HG03097 (cell line): ENCODE results near the gene PCDHA8.
"Not testable (repeated sequence)": the region's sequence is repeated elsewhere in the genome, so short reads cannot be mapped to it uniquely, and the experiment has no call there.

ENCODE experiments used
- ATAC-seq: cut with Tn5 transposase; IDR thresholded peaks from one replicate; pipeline ENCODE4 v1.9.1; 2021; ENCODE audit not compliant: unreplicated experiment, low FRiP score

PCDHA8 gene

GRCh38 chr5:140870221-140871201 is 29.5 kb downstream of the PCDHA8 start:
- no peak for ATAC-seq

GRCh38 chr5:140875085-140876065 is 34.4 kb downstream of the PCDHA8 start, which contains the start of gene PCDHA12:
TSS of gene PCDHA12 (plus strand) at chr5:140875308. CDS start at chr5:140875473, 165 bp downstream.
- ATAC-seq: no peak

- ATAC-seq: not testable (repeated sequence)
Observed at GRCh38 chr5:140876541-140877261, 35.7 kb downstream of the PCDHA8 start.

- ATAC-seq: no peak
Observed at GRCh38 chr5:140877262-140877581, 36.2 kb downstream of the PCDHA8 start.

- no peak for ATAC-seq
Observed at GRCh38 chr5:140881889-140882590, 41.1 kb downstream of the PCDHA8 start, which contains the start of gene PCDHA13. TSS of gene PCDHA13 (plus strand) at chr5:140882124. CDS start at chr5:140882269, 145 bp downstream.

- ATAC-seq: no peak
Observed at GRCh38 chr5:140882591-140882899, 41.6 kb downstream of the PCDHA8 start.

GRCh38 chr5:140883373-140883772 is 42.4 kb downstream of the PCDHA8 start:
- no peak for ATAC-seq

- ATAC-seq: no peak
Observed at GRCh38 chr5:140883927-140884697, 43.1 kb downstream of the PCDHA8 start.
